ENCODE results near the gene TM9SF1.

The TM9SF1 gene

GRCh38 chr14:24195186-24196070, at the start of gene TM9SF1:
Gene TM9SF1 (minus strand): TSS chr14:24195441. CDS start chr14:24195019, 422 bp downstream.
- peak; percentile 37 for DNase-seq (ENCODE audit: low read depth)

GRCh38 chr14:24243336-24243836, 48.1 kb upstream of the TM9SF1 start:
- no peak for DNase-seq (ENCODE audit: low read depth)

- DNase-seq (ENCODE audit: low read depth) = no peak
Observed at GRCh38 chr14:24241829-24242443, 46.7 kb upstream of the TM9SF1 start.

GRCh38 chr14:24240110-24240918, 45.1 kb upstream of the TM9SF1 start:
- no peak for DNase-seq (ENCODE audit: low read depth)

- no peak for DNase-seq (ENCODE audit: low read depth)
Observed at GRCh38 chr14:24238527-24239037, 43.3 kb upstream of the TM9SF1 start.

GRCh38 chr14:24238123-24238522, 42.9 kb upstream of the TM9SF1 start:
- no peak for DNase-seq (ENCODE audit: low read depth)

- DNase-seq (ENCODE audit: low read depth) = no peak
Observed at GRCh38 chr14:24237463-24237955, 42.3 kb upstream of the TM9SF1 start.

GRCh38 chr14:24236689-24237462, 41.6 kb upstream of the TM9SF1 start:
- no peak for DNase-seq (ENCODE audit: low read depth)

GRCh38 chr14:24235804-24236688, 40.8 kb upstream of the TM9SF1 start:
- DNase-seq (ENCODE audit: low read depth) = no peak

- no peak for DNase-seq (ENCODE audit: low read depth)
Observed at GRCh38 chr14:24234095-24235005, 39.1 kb upstream of the TM9SF1 start.

- DNase-seq (ENCODE audit: low read depth) = no peak
Observed at GRCh38 chr14:24233538-24233866, 38.3 kb upstream of the TM9SF1 start.

- DNase-seq (ENCODE audit: low read depth) = no peak
Observed at GRCh38 chr14:24232645-24233537, 37.6 kb upstream of the TM9SF1 start, which contains the start of gene GMPR2. Gene GMPR2 (plus strand): TSS chr14:24232929. CDS start chr14:24233254, 325 bp downstream.

GRCh38 chr14:24232121-24232644, 36.9 kb upstream of the TM9SF1 start, which contains the start of gene NEDD8:
Gene NEDD8 (minus strand): TSS chr14:24232367. CDS start chr14:24232267, 100 bp downstream.
- peak; percentile 95 for DNase-seq (ENCODE audit: low read depth)

GRCh38 chr14:24231263-24232120, 36.3 kb upstream of the TM9SF1 start:
- DNase-seq (ENCODE audit: low read depth) = no peak

GRCh38 chr14:24228902-24229301, 33.7 kb upstream of the TM9SF1 start:
- DNase-seq (ENCODE audit: low read depth) = no peak

- DNase-seq (ENCODE audit: low read depth) = no peak
Observed at GRCh38 chr14:24226473-24226872, 31.2 kb upstream of the TM9SF1 start.

Measured in GM04503 (cell line).